Astrocyte (in vitro differentiated cells and primary cell): ENCODE results near the gene INAFM2.

Experiments
- EZH2 ChIP-seq: IDR thresholded peaks from 2 replicates; pipeline ENCODE4 v1.6.1; 2012; ENCODE audit warnings: mild to moderate bottlenecking, low read length, inconsistent platforms; ENCODE audit not compliant: insufficient read depth
- TF ChIP-seq, protein P1 (sequence below): IDR thresholded peaks from 2 replicates; pipeline ENCODE4 v1.5.1; 2011; ENCODE audit warnings: low read depth, mild to moderate bottlenecking, inconsistent platforms, low read length, moderate library complexity; ENCODE audit not compliant: insufficient read depth

DNA sequence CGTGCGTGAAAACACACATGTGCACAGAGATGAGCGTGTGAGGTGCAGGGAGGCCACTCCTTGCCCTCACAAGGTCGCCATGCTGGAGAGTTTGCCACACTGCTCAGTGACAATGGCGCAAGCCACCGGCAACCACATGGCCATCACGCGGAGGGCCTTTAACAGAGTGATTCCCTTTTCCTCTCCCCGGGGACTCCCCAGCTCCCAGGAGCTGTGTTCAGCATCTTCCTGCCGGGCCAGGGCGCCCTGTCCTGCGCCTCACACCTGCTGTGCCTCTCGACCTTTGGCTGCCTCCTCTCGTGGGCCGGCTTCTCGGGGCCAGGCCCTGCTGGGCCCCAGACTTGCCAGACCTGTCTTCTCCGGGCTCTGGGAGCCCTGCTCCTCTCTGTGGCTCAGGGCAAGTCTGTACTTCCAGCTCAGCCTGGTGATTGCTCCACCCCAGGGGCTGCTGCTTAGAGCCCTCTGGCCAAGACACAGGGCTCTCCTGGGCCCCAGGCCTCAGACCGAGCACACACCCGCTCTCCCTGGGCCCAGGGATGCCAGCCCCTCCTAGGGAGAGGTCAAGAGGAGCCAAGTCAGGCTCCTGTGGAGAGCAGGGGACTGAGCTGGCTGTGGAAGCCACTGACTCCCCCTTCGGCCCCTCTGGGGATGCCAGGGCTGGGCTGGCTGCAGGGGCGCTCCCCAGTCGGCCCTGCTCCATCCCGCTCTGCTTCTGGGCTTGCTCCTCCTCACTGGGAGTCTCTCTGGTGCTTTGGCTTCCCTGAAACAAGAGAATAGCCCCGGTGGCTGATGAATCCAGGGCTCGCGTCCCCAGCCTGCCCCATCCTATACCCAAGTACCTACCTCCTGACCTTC is 11.7 kb downstream of the INAFM2 start:
- TF ChIP-seq, protein P1, sequence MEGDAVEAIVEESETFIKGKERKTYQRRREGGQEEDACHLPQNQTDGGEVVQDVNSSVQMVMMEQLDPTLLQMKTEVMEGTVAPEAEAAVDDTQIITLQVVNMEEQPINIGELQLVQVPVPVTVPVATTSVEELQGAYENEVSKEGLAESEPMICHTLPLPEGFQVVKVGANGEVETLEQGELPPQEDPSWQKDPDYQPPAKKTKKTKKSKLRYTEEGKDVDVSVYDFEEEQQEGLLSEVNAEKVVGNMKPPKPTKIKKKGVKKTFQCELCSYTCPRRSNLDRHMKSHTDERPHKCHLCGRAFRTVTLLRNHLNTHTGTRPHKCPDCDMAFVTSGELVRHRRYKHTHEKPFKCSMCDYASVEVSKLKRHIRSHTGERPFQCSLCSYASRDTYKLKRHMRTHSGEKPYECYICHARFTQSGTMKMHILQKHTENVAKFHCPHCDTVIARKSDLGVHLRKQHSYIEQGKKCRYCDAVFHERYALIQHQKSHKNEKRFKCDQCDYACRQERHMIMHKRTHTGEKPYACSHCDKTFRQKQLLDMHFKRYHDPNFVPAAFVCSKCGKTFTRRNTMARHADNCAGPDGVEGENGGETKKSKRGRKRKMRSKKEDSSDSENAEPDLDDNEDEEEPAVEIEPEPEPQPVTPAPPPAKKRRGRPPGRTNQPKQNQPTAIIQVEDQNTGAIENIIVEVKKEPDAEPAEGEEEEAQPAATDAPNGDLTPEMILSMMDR = no peak
- TF ChIP-seq EZH2 = no peak
